HK-2 (cell line): ENCODE results near the gene ITGA8.
"Not testable (repeated sequence)": the region's sequence is repeated elsewhere in the genome, so short reads cannot be mapped to it uniquely, and the experiment has no call there.

Experiments
- DNase-seq: peaks from one replicate; pipeline ENCODE4 v3.0.0-alpha.2; 2018; ENCODE audit not compliant: unreplicated experiment

The ITGA8 gene

GRCh38 chr10:15681076-15681475 lies 38.6 kb downstream of the ITGA8 start:
- no peak for DNase-seq

- DNase-seq, result no peak
Measured at GRCh38 chr10:15678851-15679250, 40.9 kb downstream of the ITGA8 start.

GRCh38 chr10:15672469-15672868 lies 47.3 kb downstream of the ITGA8 start:
- DNase-seq, result no peak

- DNase-seq, result no peak
Measured at GRCh38 chr10:15670880-15671279, 48.8 kb downstream of the ITGA8 start.

- no peak for DNase-seq
Measured at GRCh38 chr10:15661574-15661973, 58.1 kb downstream of the ITGA8 start.

- DNase-seq, result no peak
Measured at GRCh38 chr10:15660990-15661389, 58.7 kb downstream of the ITGA8 start.

- DNase-seq, result no peak
Measured at GRCh38 chr10:15658069-15658702, 61.5 kb downstream of the ITGA8 start.

- DNase-seq, result no peak
Measured at GRCh38 chr10:15652757-15653156, 67.0 kb downstream of the ITGA8 start.

- no peak for DNase-seq
Measured at GRCh38 chr10:15652117-15652516, 67.6 kb downstream of the ITGA8 start.

- DNase-seq, result no peak
Measured at GRCh38 chr10:15651175-15651574, 68.5 kb downstream of the ITGA8 start.

GRCh38 chr10:15642095-15642494 lies 77.6 kb downstream of the ITGA8 start:
- DNase-seq, result no peak

- DNase-seq, result no peak
Measured at GRCh38 chr10:15640536-15641085, 79.1 kb downstream of the ITGA8 start.

- DNase-seq, result no peak
Measured at GRCh38 chr10:15636446-15636845, 83.3 kb downstream of the ITGA8 start.

GRCh38 chr10:15632456-15633091 lies 87.1 kb downstream of the ITGA8 start:
- no peak for DNase-seq

GRCh38 chr10:15631205-15631604 lies 88.5 kb downstream of the ITGA8 start:
- DNase-seq, result not testable (repeated sequence)

- DNase-seq, result no peak
Measured at GRCh38 chr10:15630353-15630752, 89.4 kb downstream of the ITGA8 start.

GRCh38 chr10:15627617-15628196 lies 92.0 kb downstream of the ITGA8 start:
- no peak for DNase-seq

- DNase-seq, result no peak
Measured at GRCh38 chr10:15626937-15627336, 92.8 kb downstream of the ITGA8 start.

- DNase-seq, result no peak
Measured at GRCh38 chr10:15625261-15625660, 94.5 kb downstream of the ITGA8 start.

- no peak for DNase-seq
Measured at GRCh38 chr10:15624401-15625196, 95.1 kb downstream of the ITGA8 start.

- no peak for DNase-seq
Measured at GRCh38 chr10:15620836-15621515, 98.7 kb downstream of the ITGA8 start.

- no peak for DNase-seq
Measured at GRCh38 chr10:15620337-15620736, 99.4 kb downstream of the ITGA8 start.
